Measurements from ENCODE around the gene MAPK14. TPM values are rescaled to one million over a fixed set of nuclear protein-coding genes. Genes with fewer than 3 reads are reported as not detected.

Gene MAPK14
- total RNA-seq, 3 donors from 2014 or later, result 56.1 to 67.7 (median 63.2) TPM

DNA sequence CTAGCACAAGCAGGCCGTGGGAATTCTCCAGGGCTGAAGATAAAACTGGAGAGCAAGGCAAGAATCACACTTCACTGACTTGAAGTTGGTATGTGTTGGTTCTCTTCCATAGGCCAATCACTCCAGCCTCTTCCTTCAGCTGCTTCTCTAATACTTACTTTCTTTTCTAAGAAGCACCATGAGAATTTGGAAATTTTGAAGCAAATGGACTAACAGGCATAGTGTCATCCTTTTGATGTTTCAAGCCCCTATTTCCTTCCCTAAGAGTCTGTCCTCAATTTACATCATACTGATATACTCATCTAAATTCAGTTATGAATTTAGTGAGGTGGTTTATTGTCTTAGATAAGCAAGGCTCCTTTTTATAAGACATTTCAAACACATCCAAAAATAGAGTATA is 27.2 kb upstream of the MAPK14 start:
- no peak overlapping the region for H3K4me3 ChIP-seq
- intact Hi-C loops (cut with DNase I, micrococcal nuclease), result no loop called here
- no peaks in the 10 kb centered on the region for H3K9me3 ChIP-seq
- H3K4me1 ChIP-seq (ENCODE audit: low read depth), result no peaks in the 10 kb centered on the region
- ATAC-seq (no peak), DNase-seq (no peak)
- no peaks in the 10 kb centered on the region for H3K36me3 ChIP-seq (ENCODE audit: low read depth)
- TF ChIP-seq, protein P1, sequence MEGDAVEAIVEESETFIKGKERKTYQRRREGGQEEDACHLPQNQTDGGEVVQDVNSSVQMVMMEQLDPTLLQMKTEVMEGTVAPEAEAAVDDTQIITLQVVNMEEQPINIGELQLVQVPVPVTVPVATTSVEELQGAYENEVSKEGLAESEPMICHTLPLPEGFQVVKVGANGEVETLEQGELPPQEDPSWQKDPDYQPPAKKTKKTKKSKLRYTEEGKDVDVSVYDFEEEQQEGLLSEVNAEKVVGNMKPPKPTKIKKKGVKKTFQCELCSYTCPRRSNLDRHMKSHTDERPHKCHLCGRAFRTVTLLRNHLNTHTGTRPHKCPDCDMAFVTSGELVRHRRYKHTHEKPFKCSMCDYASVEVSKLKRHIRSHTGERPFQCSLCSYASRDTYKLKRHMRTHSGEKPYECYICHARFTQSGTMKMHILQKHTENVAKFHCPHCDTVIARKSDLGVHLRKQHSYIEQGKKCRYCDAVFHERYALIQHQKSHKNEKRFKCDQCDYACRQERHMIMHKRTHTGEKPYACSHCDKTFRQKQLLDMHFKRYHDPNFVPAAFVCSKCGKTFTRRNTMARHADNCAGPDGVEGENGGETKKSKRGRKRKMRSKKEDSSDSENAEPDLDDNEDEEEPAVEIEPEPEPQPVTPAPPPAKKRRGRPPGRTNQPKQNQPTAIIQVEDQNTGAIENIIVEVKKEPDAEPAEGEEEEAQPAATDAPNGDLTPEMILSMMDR (IDR thresholded peaks at IDR 0.05), result no peak

DNA sequence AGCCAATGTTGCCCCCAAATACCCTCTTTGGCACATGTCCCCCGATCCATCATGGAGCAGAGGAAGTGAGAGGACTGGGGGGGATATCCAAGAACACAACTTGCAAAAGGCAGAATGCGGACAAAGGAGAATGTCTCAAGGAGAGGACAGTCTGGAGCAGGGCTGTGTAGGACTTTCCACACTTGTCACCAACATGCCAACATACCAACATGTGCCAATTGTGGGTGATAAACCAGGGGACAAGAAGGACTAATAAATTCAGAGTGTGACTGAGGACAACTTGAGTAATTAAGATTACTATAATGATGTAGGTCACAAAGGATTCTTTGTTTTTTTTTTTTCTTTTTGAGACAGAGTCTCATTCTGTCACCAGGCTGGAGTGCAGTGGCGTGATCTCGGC is 11.9 kb upstream of the MAPK14 start:
- intact Hi-C loops (cut with DNase I, micrococcal nuclease), result no loop called here
- no peaks in the 10 kb centered on the region for H3K36me3 ChIP-seq (ENCODE audit: low read depth)
- H3K4me3 ChIP-seq, result no peak overlapping the region
- no peaks in the 10 kb centered on the region for H3K4me1 ChIP-seq (ENCODE audit: low read depth)
- no peak for ATAC-seq
- TF ChIP-seq, protein P1 (IDR thresholded peaks at IDR 0.05), result no peak
- H3K9me3 ChIP-seq, result no peaks in the 10 kb centered on the region
- DNase-seq, result no peak

DNA sequence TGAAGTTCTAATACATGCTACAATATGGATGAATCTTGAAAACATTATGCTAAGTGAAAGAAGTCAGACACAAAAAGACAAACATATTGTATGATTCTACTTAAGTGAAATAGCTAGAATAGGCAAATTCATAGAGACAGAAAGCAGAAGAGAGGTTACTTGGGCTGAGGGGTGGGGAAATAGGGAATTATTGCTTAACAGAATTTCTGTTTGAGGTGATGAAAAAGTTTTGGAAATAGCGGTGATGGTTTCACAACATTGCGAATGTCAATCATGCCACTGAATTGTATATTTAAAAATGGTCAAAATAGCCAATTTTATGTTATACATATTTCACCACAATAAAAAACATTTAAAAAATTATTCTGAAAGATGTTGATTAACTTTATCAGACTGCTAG is 9.3 kb upstream of the MAPK14 start:
- Histone ChIP-seq H3K9me3 (no peaks in the 10 kb centered on the region), H3K4me1 (ENCODE audit: low read depth) (no peaks in the 10 kb centered on the region), H3K36me3 (ENCODE audit: low read depth) (no peaks in the 10 kb centered on the region), H3K4me3 (no peak overlapping the region)
- TF ChIP-seq, protein P1 (IDR thresholded peaks at IDR 0.05), result no peak
- DNase-seq (no peak), ATAC-seq (no peak)
- intact Hi-C loops (cut with DNase I, micrococcal nuclease), result no loop called here

DNA sequence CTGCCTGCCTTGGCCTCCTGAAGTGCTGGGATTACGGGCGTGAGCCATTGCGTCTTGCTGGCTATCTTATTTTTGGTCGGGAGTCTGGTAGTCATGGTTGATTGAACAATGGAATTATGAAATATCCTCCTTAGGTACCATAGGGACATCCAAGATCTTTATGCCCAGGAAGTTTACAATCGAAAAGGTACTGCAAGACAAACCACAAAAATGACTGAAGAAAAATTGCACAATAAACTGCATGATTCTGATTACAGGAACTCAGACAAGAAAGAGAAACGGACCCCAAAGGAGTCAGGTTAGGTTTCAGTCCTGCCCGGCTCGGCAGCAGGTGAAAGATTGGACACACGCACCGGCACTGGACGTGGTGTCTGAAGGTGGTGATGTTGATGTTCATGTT is 8.4 kb upstream of the MAPK14 start:
- no peak for DNase-seq
- no peak for ATAC-seq
- Histone ChIP-seq H3K9me3 (no peaks in the 10 kb centered on the region), H3K4me3 (no peak overlapping the region), H3K4me1 (ENCODE audit: low read depth) (no peaks in the 10 kb centered on the region), H3K36me3 (ENCODE audit: low read depth) (no peaks in the 10 kb centered on the region)
- TF ChIP-seq, protein P1 (IDR thresholded peaks at IDR 0.05), result no peak
- intact Hi-C loops (cut with DNase I, micrococcal nuclease), result no loop called here

DNA sequence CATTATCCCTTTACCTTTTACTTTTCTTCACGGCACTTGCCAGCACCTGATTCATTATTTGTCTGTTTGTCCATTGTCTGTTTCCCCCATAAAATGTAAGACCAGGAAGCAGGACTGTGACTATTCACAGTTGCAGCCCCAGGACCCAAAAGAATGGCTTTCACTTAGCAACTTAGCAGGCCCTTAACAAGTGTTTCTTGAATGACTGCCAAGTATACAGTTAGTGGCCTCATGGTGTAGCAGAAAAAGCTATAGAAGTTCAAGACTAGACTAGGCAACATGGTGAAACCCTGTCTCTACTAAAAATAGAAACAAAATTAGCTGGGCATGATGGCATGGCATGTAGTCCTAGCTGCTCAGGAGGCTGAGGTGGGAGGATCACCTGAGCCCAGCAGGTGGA is 7.5 kb upstream of the MAPK14 start:
- ATAC-seq (no peak), DNase-seq (no peak)
- intact Hi-C loops (cut with DNase I, micrococcal nuclease), result no loop called here
- no peaks in the 10 kb centered on the region for H3K36me3 ChIP-seq (ENCODE audit: low read depth)
- no peak overlapping the region for H3K4me3 ChIP-seq
- H3K9me3 ChIP-seq, result no peaks in the 10 kb centered on the region
- TF ChIP-seq, protein P1 (IDR thresholded peaks at IDR 0.05), result no peak
- no peaks in the 10 kb centered on the region for H3K4me1 ChIP-seq (ENCODE audit: low read depth)

Measured in mucosa of descending colon (tissue), 3 donors.